RPMI7951 (cell line): ENCODE results near the gene SNX27. TPM values are rescaled to one million over a fixed set of nuclear protein-coding genes. Genes with fewer than 3 reads are reported as not detected.

Experiments
- DNase-seq: peaks from one replicate; pipeline ENCODE4 v3.0.0-alpha.2; 2012; ENCODE audit warnings: low read depth
- total RNA-seq: library from RNA; depleted of rRNA; stranded (reverse); fragments of >200 nt; shearing (Covaris generic); gene quantifications from 2 replicates; pipeline ENCODE4 v1.2.3, GENCODE V29; 2014; rRNA removed

The SNX27 gene
- 15.4 and 19.6 TPM in 2 replicates for total RNA-seq

GRCh38 chr1:151611832-151612500 lies at the start of gene SNX27:
SNX27 (plus strand) TSS chr1:151612050; CDS start chr1:151612202, 152 bp downstream.
- peak; percentile 89 for DNase-seq

GRCh38 chr1:151562661-151563060 lies 49.2 kb upstream of the SNX27 start:
- DNase-seq = no peak

GRCh38 chr1:151563376-151563775 lies 48.5 kb upstream of the SNX27 start:
- no peak for DNase-seq

GRCh38 chr1:151565502-151566189 lies 46.2 kb upstream of the SNX27 start:
- no peak for DNase-seq

- DNase-seq = no peak
Measured at GRCh38 chr1:151568626-151569088, 43.2 kb upstream of the SNX27 start.

- DNase-seq = no peak
Measured at GRCh38 chr1:151570819-151571218, 41.0 kb upstream of the SNX27 start.

- DNase-seq = peak; percentile 84
Measured at GRCh38 chr1:151574575-151575529, 37.0 kb upstream of the SNX27 start.

- DNase-seq = no peak
Measured at GRCh38 chr1:151577173-151577572, 34.7 kb upstream of the SNX27 start.

- DNase-seq = no peak
Measured at GRCh38 chr1:151578941-151579340, 32.9 kb upstream of the SNX27 start.

- peak; percentile 63 for DNase-seq
Measured at GRCh38 chr1:151579436-151580225, 32.2 kb upstream of the SNX27 start.

- DNase-seq = no peak
Measured at GRCh38 chr1:151581451-151581850, 30.4 kb upstream of the SNX27 start.

- no peak for DNase-seq
Measured at GRCh38 chr1:151581921-151582320, 29.9 kb upstream of the SNX27 start.

GRCh38 chr1:151583796-151584195 lies 28.1 kb upstream of the SNX27 start:
- no peak for DNase-seq

GRCh38 chr1:151584278-151584677 lies 27.6 kb upstream of the SNX27 start:
- DNase-seq = no peak

GRCh38 chr1:151584780-151585179 lies 27.1 kb upstream of the SNX27 start:
- DNase-seq = no peak

- peak; percentile 71 for DNase-seq
Measured at GRCh38 chr1:151585622-151586021, 26.2 kb upstream of the SNX27 start.

GRCh38 chr1:151590961-151591360 lies 20.9 kb upstream of the SNX27 start:
- DNase-seq = no peak

- no peak for DNase-seq
Measured at GRCh38 chr1:151593730-151594129, 18.1 kb upstream of the SNX27 start.

- peak; percentile 32 for DNase-seq
Measured at GRCh38 chr1:151594143-151594625, 17.7 kb upstream of the SNX27 start.

GRCh38 chr1:151596166-151596953 lies 15.5 kb upstream of the SNX27 start:
- DNase-seq = peak; percentile 59
